NCI-H2196 (cell line): ENCODE measurements around the gene CEBPB.

Experiments
- DNase-seq: peaks from one replicate; lab custom pipeline; 2025; ENCODE audit not compliant: unreplicated experiment; lab: John Stamatoyannopoulos, UW

CEBPB gene

GRCh38 chr20:50210066-50210619 is 19.5 kb downstream of the CEBPB start:
- DNase-seq: no peak

GRCh38 chr20:50211091-50211490 is 20.5 kb downstream of the CEBPB start:
- no peak for DNase-seq

- no peak for DNase-seq
Observed at GRCh38 chr20:50213531-50214106, 23.0 kb downstream of the CEBPB start.

GRCh38 chr20:50214226-50215024 is 23.8 kb downstream of the CEBPB start:
- no peak for DNase-seq

GRCh38 chr20:50215101-50215690 is 24.6 kb downstream of the CEBPB start:
- no peak for DNase-seq

- no peak for DNase-seq
Observed at GRCh38 chr20:50215926-50216325, 25.3 kb downstream of the CEBPB start.

- DNase-seq: no peak
Observed at GRCh38 chr20:50216543-50217206, 26.0 kb downstream of the CEBPB start.

- no peak for DNase-seq
Observed at GRCh38 chr20:50217207-50217949, 26.7 kb downstream of the CEBPB start.

GRCh38 chr20:50218987-50219435 is 28.4 kb downstream of the CEBPB start:
- no peak for DNase-seq

- no peak for DNase-seq
Observed at GRCh38 chr20:50219600-50219999, 29.0 kb downstream of the CEBPB start.

- no peak for DNase-seq
Observed at GRCh38 chr20:50220093-50220893, 29.7 kb downstream of the CEBPB start.

- no peak for DNase-seq
Observed at GRCh38 chr20:50220894-50221365, 30.3 kb downstream of the CEBPB start.

- DNase-seq: no peak
Observed at GRCh38 chr20:50221501-50222308, 31.1 kb downstream of the CEBPB start.

- DNase-seq: no peak
Observed at GRCh38 chr20:50222309-50223038, 31.8 kb downstream of the CEBPB start.

- no peak for DNase-seq
Observed at GRCh38 chr20:50223039-50224005, 32.7 kb downstream of the CEBPB start.

GRCh38 chr20:50224052-50224451 is 33.4 kb downstream of the CEBPB start:
- no peak for DNase-seq
